HK-2 (cell line): Measurements from ENCODE around the gene GGTLC3.
"Not testable (repeated sequence)": the region's sequence is repeated elsewhere in the genome, so short reads cannot be mapped to it uniquely, and the experiment has no call there.

Source experiments
- DNase-seq: peaks from one replicate; pipeline ENCODE4 v3.0.0-alpha.2; 2018; ENCODE audit not compliant: unreplicated experiment

GGTLC3 gene

GRCh38 chr22:18518061-18518460 lies at the start of gene GGTLC3:
TSS of gene GGTLC3 (minus strand) at chr22:18518161. CDS start at chr22:18517897, 264 bp downstream.
- not testable (repeated sequence) for DNase-seq

- not testable (repeated sequence) for DNase-seq
These were observed 42.4 kb upstream of the GGTLC3 start for GRCh38 chr22:18560099-18560974.

GRCh38 chr22:18558939-18559338 lies 41.0 kb upstream of the GGTLC3 start:
- not testable (repeated sequence) for DNase-seq

GRCh38 chr22:18558516-18558915 lies 40.6 kb upstream of the GGTLC3 start:
- not testable (repeated sequence) for DNase-seq

GRCh38 chr22:18554280-18555256 lies 36.6 kb upstream of the GGTLC3 start:
- not testable (repeated sequence) for DNase-seq

- not testable (repeated sequence) for DNase-seq
These were observed 35.1 kb upstream of the GGTLC3 start for GRCh38 chr22:18552839-18553597.

- DNase-seq: not testable (repeated sequence)
These were observed 33.1 kb upstream of the GGTLC3 start for GRCh38 chr22:18551046-18551445.

- DNase-seq: not testable (repeated sequence)
These were observed 31.7 kb upstream of the GGTLC3 start for GRCh38 chr22:18549458-18550179.

GRCh38 chr22:18544615-18545014 lies 26.7 kb upstream of the GGTLC3 start:
- not testable (repeated sequence) for DNase-seq

GRCh38 chr22:18543400-18543799 lies 25.4 kb upstream of the GGTLC3 start:
- DNase-seq: not testable (repeated sequence)

GRCh38 chr22:18539994-18540393 lies 22.0 kb upstream of the GGTLC3 start:
- not testable (repeated sequence) for DNase-seq

GRCh38 chr22:18534315-18534714 lies 16.4 kb upstream of the GGTLC3 start:
- DNase-seq: not testable (repeated sequence)

- DNase-seq: not testable (repeated sequence)
These were observed 15.7 kb upstream of the GGTLC3 start for GRCh38 chr22:18533633-18534032.

GRCh38 chr22:18529416-18530145 lies 11.6 kb upstream of the GGTLC3 start:
- not testable (repeated sequence) for DNase-seq

GRCh38 chr22:18528597-18529415 lies 10.8 kb upstream of the GGTLC3 start:
- DNase-seq: peak; percentile 77

- not testable (repeated sequence) for DNase-seq
These were observed 10.0 kb upstream of the GGTLC3 start, which contains the start of gene TMEM191B for GRCh38 chr22:18527752-18528596. TSS of gene TMEM191B (plus strand) at chr22:18527802. CDS start at chr22:18527981, 179 bp downstream.

GRCh38 chr22:18523328-18523727 lies 5.4 kb upstream of the GGTLC3 start:
- DNase-seq: not testable (repeated sequence)

GRCh38 chr22:18522762-18523161 lies 4.8 kb upstream of the GGTLC3 start:
- not testable (repeated sequence) for DNase-seq
